Measurements from ENCODE around the gene ZDHHC22.

Gene ZDHHC22

DNA sequence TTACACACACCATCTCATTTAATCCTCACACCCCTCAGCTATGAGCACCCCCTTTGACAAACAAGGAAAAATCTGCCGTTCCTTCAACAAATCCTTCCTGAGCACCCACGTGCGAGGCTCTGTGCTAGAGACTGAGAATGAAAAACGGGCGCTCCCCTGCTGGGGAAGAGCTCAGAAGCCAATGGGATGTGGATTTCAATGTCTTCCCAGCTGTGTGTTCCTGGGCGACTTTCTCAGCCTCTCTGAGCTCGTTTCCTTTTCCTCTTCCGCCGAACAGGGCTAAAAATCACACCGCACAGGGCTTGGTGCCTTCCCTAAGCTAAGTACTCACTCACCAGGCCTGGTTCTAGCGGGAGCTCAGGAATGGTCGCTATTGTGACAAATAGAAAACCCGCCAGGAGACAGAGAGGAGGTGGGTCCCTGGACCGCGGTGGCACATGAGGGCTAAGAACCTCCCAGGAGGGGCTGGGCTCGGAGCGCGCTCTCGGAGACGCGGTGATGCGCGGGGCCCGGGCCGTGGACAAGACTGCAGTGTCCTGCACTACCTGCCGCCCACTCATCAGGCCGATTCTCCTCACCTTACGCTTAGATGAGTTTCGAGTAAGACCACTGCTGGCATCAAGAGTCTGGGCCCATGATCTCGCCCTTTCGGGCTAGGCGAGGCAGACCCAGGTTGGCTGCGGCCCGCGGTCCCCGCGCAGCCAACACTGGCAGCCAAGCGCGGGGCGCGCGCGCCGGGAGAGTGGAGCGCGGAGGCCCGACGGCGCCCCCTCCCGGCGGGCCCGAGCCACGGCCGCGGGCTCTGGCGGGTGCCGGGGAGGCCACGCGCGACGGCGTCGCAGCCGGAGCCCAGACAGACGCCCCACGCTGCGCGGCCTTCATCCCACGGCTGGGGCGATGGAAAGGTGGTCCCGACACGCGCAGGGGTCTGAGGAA is 17.0 kb downstream of the ZDHHC22 start:
- no peak overlapping the region for H3K27ac ChIP-seq (ENCODE audit: extremely low read depth, low read depth, low read length)
- no peaks in the 10 kb centered on the region; the same call in 1 of the 2 replicates for H3K4me1 ChIP-seq (ENCODE audit: control insufficient read depth, insufficient read depth, low read length)
- ChIA-PET POLR2A (interaction anchor here (1.0 to 1.4 kb wide), 2 partner anchors 10 to 26 kb away, joined by 3 to 4 read pairs; partner anchors contain the start of gene CIPC), CTCF (interaction anchor here (0.5 to 2.4 kb wide), 22 partner anchors 10 to 706 kb away, joined by 3 to 19 read pairs (median 4); partner anchors contain the start of gene ZDHHC22)
- TF ChIP-seq ZNF664 (tag by site-specific recombination; IDR thresholded peaks at IDR 0.05) (peak; percentile 47; the same call in 1 of the 2 replicates), ZNF121 (tag by site-specific recombination; IDR thresholded peaks at IDR 0.05) (peak; percentile 70), WT1 (tag by site-specific recombination; IDR thresholded peaks at IDR 0.05) (no peak), ZBTB26 (tag by site-specific recombination; optimal IDR thresholded peaks at IDR 0.05) (peak; percentile 17), ZNF138 (tag by site-specific recombination; IDR thresholded peaks at IDR 0.05; ENCODE audit: borderline replicate concordance) (no peak)
- H3K9me3 ChIP-seq (ENCODE audit: control insufficient read depth, insufficient read depth, low read depth, low read length) = no peaks in the 10 kb centered on the region
- H3K4me3 ChIP-seq (ENCODE audit: low read depth, low read length) = peak overlapping the region; percentile 35
- peaks cover 0 to 6% of the 10 kb centered on the region in 2 experiments; a peak in 1 of 3 replicates for H3K36me3 ChIP-seq (ENCODE audit: control insufficient read depth in 2 of 2, insufficient read depth in 1 of 2, low read length in 2 of 2)

- ChIA-PET POLR2A (interaction anchor here (1.0 to 1.4 kb wide), 2 partner anchors 11 to 25 kb away, joined by 3 to 4 read pairs; partner anchors contain the start of gene CIPC), CTCF (interaction anchor here (0.5 to 2.4 kb wide), 23 partner anchors 9 to 707 kb away, joined by 3 to 19 read pairs (median 4); partner anchors contain the start of gene ZDHHC22)
- TF ChIP-seq ZNF48 (tag by site-specific recombination; IDR thresholded peaks at IDR 0.05) (no peak), ZNF404 (tag by site-specific recombination; IDR thresholded peaks at IDR 0.05) (no peak), YY2 (tag by site-specific recombination; IDR thresholded peaks at IDR 0.05) (no peak), ZNF341 (tag by site-specific recombination; IDR thresholded peaks at IDR 0.05; ENCODE audit: low read depth) (no peak), ZNF76 (tag by site-specific recombination; IDR thresholded peaks at IDR 0.05; ENCODE audit: borderline replicate concordance, low read depth) (no peak), ZNF792 (tag by site-specific recombination; IDR thresholded peaks at IDR 0.05) (no peak)
- Histone ChIP-seq H3K27ac (ENCODE audit: extremely low read depth, low read depth, low read length) (no peak overlapping the region), H3K36me3 (ENCODE audit: control insufficient read depth in 2 of 2, insufficient read depth in 1 of 2, low read length in 2 of 2) (peaks cover 0 to 6% of the 10 kb centered on the region in 2 experiments; a peak in 2 of 3 replicates), H3K4me3 (ENCODE audit: low read depth, low read length) (no peak overlapping the region), H3K4me1 (ENCODE audit: control insufficient read depth, insufficient read depth, low read length) (no peaks in the 10 kb centered on the region; the same call in 1 of the 2 replicates), H3K9me3 (ENCODE audit: control insufficient read depth, insufficient read depth, low read depth, low read length) (no peaks in the 10 kb centered on the region)
Measured at GRCh38 chr14:77123381-77124325, 17.9 kb downstream of the ZDHHC22 start.

DNA sequence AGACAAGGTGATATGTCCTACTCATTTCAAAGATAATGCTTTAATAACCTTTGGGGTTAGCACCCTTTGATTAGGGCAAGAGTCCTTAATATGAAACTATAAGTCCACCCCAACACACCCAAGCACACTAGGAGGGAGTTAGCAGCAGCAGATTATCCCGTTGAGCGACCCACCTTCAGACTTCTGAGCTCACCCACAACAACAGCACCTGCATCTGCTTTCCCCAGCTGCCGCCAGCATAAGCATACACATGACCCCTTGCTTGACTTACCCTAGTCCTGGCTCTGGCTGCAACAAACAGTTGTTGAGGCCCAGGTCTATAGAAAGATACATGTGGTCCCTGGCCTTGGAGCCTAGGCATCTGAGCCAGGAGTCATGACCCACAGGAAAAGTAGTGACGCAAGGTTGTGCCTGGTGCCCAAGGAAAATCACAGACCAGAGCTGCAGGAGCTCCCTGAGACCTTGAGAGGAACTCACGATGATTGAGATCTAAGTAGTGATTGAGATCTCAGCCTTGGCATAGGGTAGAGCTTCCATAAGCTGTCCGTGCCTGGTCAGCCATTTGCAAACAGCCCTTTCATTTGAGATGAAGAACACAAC is 19.0 kb downstream of the ZDHHC22 start:
- no peaks in the 10 kb centered on the region; the same call in 1 of the 2 replicates for H3K4me1 ChIP-seq (ENCODE audit: control insufficient read depth, insufficient read depth, low read length)
- no peak overlapping the region for H3K4me3 ChIP-seq (ENCODE audit: low read depth, low read length)
- H3K9me3 ChIP-seq (ENCODE audit: control insufficient read depth, insufficient read depth, low read depth, low read length) = no peaks in the 10 kb centered on the region
- H3K27ac ChIP-seq (ENCODE audit: extremely low read depth, low read depth, low read length) = no peak overlapping the region
- ChIA-PET POLR2A (interaction anchor here (1.4 kb wide), 1 partner anchor 24 kb away, joined by 4 read pairs; the partner anchor contains the start of gene CIPC), CTCF (interaction anchor here (0.7 to 2.4 kb wide), 6 partner anchors 13 to 249 kb away, joined by 3 to 16 read pairs (median 9); no protein-coding TSS in a partner anchor)
- peaks cover 0 to 6% of the 10 kb centered on the region in 2 experiments; a peak in 2 of 3 replicates for H3K36me3 ChIP-seq (ENCODE audit: control insufficient read depth in 2 of 2, insufficient read depth in 1 of 2, low read length in 2 of 2)
- TF ChIP-seq ZBTB17 (tag by site-specific recombination; IDR thresholded peaks at IDR 0.05) (no peak), ZNF433 (tag by site-specific recombination; IDR thresholded peaks at IDR 0.05; ENCODE audit: low read depth) (no peak), ZNF624 (tag by site-specific recombination; IDR thresholded peaks at IDR 0.05) (no peak), ZNF600 (tag by site-specific recombination; IDR thresholded peaks at IDR 0.05) (no peak), ZNF362 (tag by site-specific recombination; IDR thresholded peaks at IDR 0.05) (no peak), KLF10 (tag by site-specific recombination; IDR thresholded peaks at IDR 0.05) (no peak), ZIC2 (tag by site-specific recombination; IDR thresholded peaks at IDR 0.05) (no peak), HOXA7 (CRISPR knock-in tag; IDR thresholded peaks at IDR 0.05; ENCODE audit: borderline replicate concordance) (no peak), ZNF560 (tag by site-specific recombination; IDR thresholded peaks at IDR 0.05; ENCODE audit: borderline replicate concordance) (no peak)
- TF ChIP-seq, protein P1, sequence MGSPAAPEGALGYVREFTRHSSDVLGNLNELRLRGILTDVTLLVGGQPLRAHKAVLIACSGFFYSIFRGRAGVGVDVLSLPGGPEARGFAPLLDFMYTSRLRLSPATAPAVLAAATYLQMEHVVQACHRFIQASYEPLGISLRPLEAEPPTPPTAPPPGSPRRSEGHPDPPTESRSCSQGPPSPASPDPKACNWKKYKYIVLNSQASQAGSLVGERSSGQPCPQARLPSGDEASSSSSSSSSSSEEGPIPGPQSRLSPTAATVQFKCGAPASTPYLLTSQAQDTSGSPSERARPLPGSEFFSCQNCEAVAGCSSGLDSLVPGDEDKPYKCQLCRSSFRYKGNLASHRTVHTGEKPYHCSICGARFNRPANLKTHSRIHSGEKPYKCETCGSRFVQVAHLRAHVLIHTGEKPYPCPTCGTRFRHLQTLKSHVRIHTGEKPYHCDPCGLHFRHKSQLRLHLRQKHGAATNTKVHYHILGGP (tag by site-specific recombination; IDR thresholded peaks at IDR 0.05) = no peak
- TF ChIP-seq, protein P2, sequence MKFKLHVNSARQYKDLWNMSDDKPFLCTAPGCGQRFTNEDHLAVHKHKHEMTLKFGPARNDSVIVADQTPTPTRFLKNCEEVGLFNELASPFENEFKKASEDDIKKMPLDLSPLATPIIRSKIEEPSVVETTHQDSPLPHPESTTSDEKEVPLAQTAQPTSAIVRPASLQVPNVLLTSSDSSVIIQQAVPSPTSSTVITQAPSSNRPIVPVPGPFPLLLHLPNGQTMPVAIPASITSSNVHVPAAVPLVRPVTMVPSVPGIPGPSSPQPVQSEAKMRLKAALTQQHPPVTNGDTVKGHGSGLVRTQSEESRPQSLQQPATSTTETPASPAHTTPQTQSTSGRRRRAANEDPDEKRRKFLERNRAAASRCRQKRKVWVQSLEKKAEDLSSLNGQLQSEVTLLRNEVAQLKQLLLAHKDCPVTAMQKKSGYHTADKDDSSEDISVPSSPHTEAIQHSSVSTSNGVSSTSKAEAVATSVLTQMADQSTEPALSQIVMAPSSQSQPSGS (tag by site-specific recombination; IDR thresholded peaks at IDR 0.05; ENCODE audit: low read depth) = no peak
